Choroid plexus epithelial cell (primary cell): Measurements from ENCODE around the gene RCAN2.
A peak's percentile ranks its signal among the peaks of the same experiment; 100 is the strongest.
"Not testable (repeated sequence)": the region's sequence is repeated elsewhere in the genome, so short reads cannot be mapped to it uniquely, and the experiment has no call there.

Experiments used
- DNase-seq: peaks from one replicate; pipeline ENCODE4 v3.0.0-alpha.2; 2010; ENCODE audit warnings: low read depth
- H3K4me3 ChIP-seq: 2 replicates; pipeline ENCODE4 v1.5.1; 2011; ENCODE audit warnings: low read depth, mild to moderate bottlenecking, control low read depth, low read length, moderate library complexity
- TF ChIP-seq, protein P1 (sequence below): conservative IDR thresholded peaks from 2 replicates; pipeline ENCODE4 v1.5.1; 2011; ENCODE audit warnings: low read depth, mild to moderate bottlenecking, control low read depth, inconsistent platforms, low read length, moderate library complexity

The RCAN2 gene

DNA sequence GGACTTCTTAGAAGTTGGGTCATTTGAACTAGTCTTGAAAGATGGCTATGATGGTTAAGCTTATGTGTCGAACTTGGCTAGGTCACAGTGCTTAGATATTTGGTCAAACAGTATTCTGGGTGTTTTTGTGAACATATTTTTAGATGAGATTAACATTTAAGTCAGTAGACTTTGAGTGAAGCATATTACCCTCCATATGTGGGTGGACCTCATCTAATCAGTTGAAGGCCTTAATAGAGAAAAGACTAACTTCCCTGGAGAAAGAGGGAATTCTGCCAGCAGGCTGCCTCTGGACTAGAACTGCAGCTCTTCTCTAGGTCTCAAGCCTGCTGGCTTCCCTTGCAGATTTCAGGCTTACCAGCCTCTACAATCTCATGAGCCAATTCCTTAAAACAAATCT, 76.9 kb downstream of the RCAN2 start:
- TF ChIP-seq, protein P1, sequence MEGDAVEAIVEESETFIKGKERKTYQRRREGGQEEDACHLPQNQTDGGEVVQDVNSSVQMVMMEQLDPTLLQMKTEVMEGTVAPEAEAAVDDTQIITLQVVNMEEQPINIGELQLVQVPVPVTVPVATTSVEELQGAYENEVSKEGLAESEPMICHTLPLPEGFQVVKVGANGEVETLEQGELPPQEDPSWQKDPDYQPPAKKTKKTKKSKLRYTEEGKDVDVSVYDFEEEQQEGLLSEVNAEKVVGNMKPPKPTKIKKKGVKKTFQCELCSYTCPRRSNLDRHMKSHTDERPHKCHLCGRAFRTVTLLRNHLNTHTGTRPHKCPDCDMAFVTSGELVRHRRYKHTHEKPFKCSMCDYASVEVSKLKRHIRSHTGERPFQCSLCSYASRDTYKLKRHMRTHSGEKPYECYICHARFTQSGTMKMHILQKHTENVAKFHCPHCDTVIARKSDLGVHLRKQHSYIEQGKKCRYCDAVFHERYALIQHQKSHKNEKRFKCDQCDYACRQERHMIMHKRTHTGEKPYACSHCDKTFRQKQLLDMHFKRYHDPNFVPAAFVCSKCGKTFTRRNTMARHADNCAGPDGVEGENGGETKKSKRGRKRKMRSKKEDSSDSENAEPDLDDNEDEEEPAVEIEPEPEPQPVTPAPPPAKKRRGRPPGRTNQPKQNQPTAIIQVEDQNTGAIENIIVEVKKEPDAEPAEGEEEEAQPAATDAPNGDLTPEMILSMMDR: no peak
- DNase-seq: no peak
- no peak overlapping the region for H3K4me3 ChIP-seq

DNA sequence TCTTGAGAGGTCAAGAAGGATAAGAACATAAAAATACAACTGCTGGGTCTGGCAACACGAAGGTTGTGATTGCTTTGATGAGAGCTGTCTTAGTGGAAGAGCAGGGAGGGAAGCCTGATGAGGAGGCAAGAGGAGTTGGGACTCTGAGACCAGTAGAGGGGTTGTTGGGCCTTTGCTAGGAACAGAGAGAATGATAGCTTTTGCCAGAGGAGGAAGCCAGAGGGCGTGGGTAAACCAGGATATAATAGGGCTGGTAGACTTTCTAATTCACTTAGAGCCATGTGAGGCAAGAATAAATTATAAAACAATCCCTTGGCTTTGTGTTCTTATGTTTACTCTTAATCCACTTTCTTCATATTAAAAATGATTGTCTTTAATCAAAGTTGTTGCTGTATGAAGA, 78.6 kb downstream of the RCAN2 start:
- H3K4me3 ChIP-seq: no peak overlapping the region
- DNase-seq: no peak
- TF ChIP-seq, protein P1: no peak

DNA sequence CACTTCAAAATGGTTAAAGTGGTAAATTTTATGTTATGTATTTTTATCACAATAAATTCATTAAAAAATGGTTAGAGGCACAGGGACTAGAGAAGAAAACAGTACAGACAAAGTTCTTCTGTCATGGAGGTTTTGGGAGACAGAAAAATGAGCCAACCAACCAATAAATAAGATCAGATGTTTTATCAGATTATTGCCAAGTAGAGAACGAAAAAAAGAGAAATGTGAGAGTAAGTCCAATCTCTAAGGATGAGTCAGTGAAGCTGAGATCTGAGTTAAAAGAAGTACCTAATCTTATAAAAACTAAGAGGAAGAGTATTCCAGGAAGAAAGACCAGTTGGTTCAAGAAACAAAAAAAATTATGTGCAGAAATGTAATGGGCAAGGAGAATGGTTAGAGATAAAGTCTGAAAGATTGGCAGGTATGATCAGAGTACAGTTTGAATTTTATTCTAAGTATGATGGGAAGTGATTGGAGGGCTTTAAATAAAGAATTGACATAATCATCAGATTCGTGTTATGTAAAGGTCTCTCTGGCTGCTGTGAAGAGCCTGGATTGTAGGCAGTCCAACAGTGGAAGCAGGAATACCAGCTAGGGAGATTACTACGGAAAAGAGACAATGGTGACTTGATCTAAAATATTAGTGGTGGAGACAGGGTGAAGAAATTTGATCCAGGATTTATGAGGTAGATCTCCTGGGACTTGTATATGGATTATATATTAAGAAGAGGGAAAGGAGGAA, 79.6 kb downstream of the RCAN2 start:
- H3K4me3 ChIP-seq: no peak overlapping the region
- DNase-seq: no peak
- TF ChIP-seq, protein P1: no peak

DNA sequence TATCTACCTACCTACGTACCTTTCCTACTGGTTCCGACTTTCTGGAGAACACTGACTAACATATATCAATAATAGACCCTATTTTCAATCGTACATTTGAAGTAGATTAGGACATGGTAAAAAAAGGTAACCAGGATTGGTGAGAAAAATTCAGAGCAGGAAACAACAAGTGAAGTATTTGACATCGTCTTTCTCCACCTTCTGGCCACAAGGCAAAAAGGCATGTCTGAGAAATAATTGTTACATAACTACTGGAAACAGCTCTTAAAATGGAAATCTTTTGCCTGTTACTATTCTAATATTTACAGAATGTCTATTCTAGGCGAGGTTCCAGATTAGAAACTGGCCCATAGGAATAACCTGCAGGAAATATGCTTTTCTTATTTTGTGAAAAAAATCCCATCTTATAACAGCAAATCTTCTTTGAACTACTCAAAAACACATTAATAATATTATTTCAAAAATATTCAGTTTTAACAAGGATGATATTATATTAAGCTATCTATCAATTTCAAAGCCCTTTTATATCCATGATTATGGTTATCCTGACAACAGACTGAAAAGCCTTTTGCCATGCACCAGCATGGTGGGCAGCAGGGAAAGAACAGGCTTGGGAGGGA, 80.8 kb downstream of the RCAN2 start:
- TF ChIP-seq, protein P1: peak; percentile 83
- DNase-seq: peak; percentile 77
- H3K4me3 ChIP-seq: no peak overlapping the region

DNA sequence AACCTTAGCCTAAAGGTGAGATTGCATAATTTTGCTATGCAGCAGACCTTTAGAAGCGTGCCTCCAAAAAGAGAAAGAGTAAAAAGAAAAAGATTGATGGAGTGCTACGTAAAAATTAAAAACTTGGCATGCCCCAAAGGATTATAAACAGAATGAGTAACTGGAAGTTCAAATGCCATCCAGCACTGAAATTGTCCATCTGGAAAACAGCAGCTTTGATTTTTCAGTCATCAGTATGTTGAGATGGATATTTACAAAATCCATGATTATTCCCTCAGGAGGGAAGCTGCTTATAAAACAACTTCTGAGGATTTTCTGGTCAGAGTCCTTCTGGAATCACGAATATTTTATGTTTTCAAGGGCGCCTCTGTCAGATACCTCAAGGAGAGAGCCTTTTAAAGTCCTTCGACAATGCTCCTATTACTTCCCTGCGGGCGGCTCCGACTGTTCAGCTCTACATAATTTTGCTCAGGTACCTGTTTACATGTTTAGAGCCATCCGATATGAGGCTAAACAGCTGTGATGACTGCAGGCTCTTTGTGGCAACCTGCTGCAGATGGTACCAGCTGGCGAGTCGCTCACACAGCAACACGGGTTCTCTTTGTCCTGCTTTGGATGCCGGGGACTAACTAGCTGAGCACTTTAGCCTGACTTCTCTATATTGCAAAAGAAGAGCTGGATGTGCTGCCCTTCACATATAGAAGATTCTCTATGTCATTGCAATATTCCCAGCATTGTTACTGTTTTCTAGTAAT, 83.3 kb downstream of the RCAN2 start:
- TF ChIP-seq, protein P1: no peak
- DNase-seq: no peak
- no peak overlapping the region for H3K4me3 ChIP-seq

DNA sequence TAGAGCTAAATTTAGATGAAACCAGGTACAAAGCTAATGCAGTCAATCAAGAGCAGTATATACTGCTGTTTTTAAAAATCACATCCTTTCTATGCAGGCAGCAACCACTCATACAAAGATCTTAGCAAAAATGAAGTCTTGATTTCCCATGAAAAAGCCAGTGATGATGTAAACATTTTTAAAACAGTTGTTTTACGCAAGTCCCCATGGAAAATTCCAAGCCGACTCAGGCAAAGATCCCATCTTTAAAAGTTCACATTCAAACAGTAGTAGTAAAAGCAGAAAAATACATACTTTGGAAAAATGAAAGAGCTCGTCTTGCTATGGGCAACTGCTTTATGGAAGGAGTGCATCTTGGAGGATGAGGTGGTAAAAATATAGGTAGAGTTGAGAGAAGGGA, 84.0 kb downstream of the RCAN2 start:
- TF ChIP-seq, protein P1: no peak
- DNase-seq: no peak
- no peak overlapping the region for H3K4me3 ChIP-seq

DNA sequence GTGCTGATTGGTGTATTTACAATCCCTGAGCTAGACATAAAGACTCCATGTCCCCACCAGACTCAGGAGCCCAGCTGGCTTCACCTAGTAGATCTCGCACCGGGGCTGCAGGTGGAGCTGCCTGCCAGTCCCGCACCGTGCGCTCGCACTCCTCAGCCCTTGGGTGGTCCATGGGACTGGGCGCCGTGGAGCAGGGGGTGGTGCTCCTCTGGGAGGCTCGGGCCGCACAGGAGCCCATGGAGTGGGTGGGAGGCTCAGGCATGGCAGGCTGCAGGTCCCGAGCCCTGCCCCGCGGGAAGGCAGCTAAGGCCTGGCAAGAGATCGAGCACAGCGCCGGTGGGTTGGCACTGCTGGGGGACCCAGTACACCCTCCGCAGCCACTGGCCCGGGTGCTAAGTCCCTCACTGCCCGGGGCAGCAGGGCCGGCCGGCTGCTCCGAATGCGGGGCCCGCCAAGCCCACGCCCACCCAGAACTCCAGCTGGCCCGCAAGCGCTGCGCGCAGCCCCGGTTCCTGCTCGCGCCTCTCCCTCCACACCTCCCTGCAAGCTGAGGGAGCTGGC, 85.5 kb downstream of the RCAN2 start:
- not testable (repeated sequence) for DNase-seq, H3K4me3 ChIP-seq
